Right cardiac atrium (tissue), 5 donors: ENCODE data around the gene CXXC5. TPM values are rescaled to one million over a fixed set of nuclear protein-coding genes. Genes with fewer than 3 reads are reported as not detected.

ENCODE experiments used
- ATAC-seq, 2 donors: fragments of 200-7000 bp; cut with Tn5 transposase; one replicate each; pipeline versions ENCODE4 v1.8.0 to v1.9.1; 2020; ENCODE audit warnings: moderate library complexity in 2 of 2, mild to moderate bottlenecking in 1 of 2
- DNase-seq, 3 donors: peaks; one replicate each; pipeline ENCODE4 v3.0.0-alpha.2; 2020
- H3K27ac ChIP-seq: one replicate; pipeline ENCODE4 v1.5.1; 2013; ENCODE audit warnings: mild to moderate bottlenecking, low read length, control low read depth, moderate library complexity
- H3K27me3 ChIP-seq: one replicate; pipeline ENCODE4 v1.6.1; 2013; ENCODE audit not compliant: control insufficient read depth, insufficient read depth
- H3K4me1 ChIP-seq: one replicate; pipeline ENCODE4 v1.6.1; 2013; ENCODE audit warnings: low read length; ENCODE audit not compliant: control insufficient read depth, insufficient read depth
- H3K4me3 ChIP-seq: one replicate; pipeline ENCODE4 v1.5.1; 2013; ENCODE audit warnings: low read length, control low read depth
- H3K9me3 ChIP-seq: one replicate; pipeline ENCODE4 v1.6.1; 2013; ENCODE audit warnings: low read length; ENCODE audit not compliant: control insufficient read depth
- WGBS: extraction: QIAGEN DNeasy Blood & Tissue Kit; methylation state at CpG from one replicate; pipeline ENCODE4 v1.1.7; 2013; 5-methylcytosine and 5-hydroxymethylcytosine counted together
- intact Hi-C, 4 donors: fragments of 100-400 bp; cut with DNase I; formaldehyde crosslinking; loops; one replicate each; pipeline versions ENCODE4 v1.11.0 to v1.14.0; 2022 to 2023
- polyA plus RNA-seq: library from polyadenylated mRNA; stranded (reverse); fragments of 200-250 nt; gene quantifications from one replicate; pipeline ENCODE4 v1.2.3, GENCODE V29; 2013
- total RNA-seq, 4 donors: library from RNA; stranded (reverse); fragmentation: NEBNext Ultra II Directional; extraction: Animal tissue kit (Norgen Biotek cat#: 25700); gene quantifications; one replicate each; pipeline ENCODE4 v1.2.1, GENCODE V29; 2021
- donor health status: healthy with polysubstance abuse.
- donor health status: DM: no; HTN: yes; CAD: no.
- donor health status: DM: no; HTN: no; CAD: no.
- donor health status: DM: no; HTN: yes; CAD: no; lungs with severe emphysema.
- donor health status: DM: yes; HTN: yes; CAD: no.

CXXC5 gene
- total and polyA plus RNA-seq, 5 donors: 33.9 to 70.5 (median 48.7) TPM

DNA sequence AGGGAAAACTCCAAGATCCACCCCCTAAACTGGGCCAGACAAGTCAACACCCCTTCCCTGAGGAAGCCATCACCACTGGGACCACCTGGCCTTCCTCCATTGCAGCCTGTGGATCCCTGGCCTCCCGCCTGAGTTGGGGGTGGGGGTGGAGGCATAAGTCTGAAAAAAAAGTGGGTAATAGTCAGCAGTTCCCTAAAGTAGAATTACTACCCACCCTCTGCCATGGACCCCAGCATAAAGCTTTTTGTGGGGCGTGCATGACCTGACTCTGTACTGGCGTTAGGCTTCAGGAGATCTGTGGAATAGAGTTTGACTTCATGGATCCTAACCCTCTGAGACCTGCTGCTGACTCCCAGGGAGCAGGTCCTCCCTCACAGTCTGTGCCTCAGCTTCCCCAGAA, 2.0 kb upstream of the CXXC5 start:
- H3K9me3 ChIP-seq: no peaks in the 10 kb centered on the region
- DNase-seq: peak in 1 of 3 donors; percentile 42
- 89% methylated on average over 3 of the region's 3 CpGs for WGBS
- H3K4me1 ChIP-seq: no peaks in the 10 kb centered on the region
- intact Hi-C loops: no loop called here
- no peaks in the 10 kb centered on the region for H3K27me3 ChIP-seq
- no peak overlapping the region for H3K4me3 ChIP-seq
- H3K27ac ChIP-seq: no peak overlapping the region
- no peak for ATAC-seq

DNA sequence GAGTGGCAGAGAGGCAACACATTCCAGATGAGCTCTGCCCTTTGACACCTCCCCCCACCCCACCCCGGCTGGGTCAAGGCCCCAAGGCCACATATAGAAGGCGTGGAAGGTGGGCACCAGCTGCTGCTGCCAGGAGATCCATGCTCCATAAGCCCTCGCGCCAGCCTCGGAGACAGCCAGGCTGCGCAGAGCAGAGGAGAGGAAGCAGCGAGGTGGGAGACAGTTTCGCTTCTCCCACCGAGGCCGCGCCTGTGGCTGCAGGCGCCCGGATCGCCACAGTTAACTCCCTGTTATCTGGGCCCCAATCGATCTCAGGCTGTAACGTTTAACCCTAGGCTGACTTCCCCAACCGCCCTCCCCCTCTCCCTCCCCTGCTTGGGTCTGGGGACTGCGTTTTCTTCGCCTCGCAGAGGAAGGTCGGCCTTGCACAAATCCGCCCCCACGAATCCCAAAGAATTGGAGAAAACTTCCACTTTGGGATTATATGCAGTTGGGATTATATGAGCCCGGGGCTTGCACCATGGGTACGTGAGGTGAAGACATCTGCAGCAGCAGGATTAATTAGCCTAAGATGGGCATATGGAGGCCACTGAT, 1.1 kb upstream of the CXXC5 start:
- Histone ChIP-seq H3K4me1 (peaks cover 4% of the 10 kb centered on the region), H3K9me3 (no peaks in the 10 kb centered on the region), H3K27ac (no peak overlapping the region), H3K27me3 (no peaks in the 10 kb centered on the region), H3K4me3 (no peak overlapping the region)
- ATAC-seq (no peak), DNase-seq (peak in 2 of 3 donors; percentile 67 to 68)
- 25% methylated on average over 25 of the region's 25 CpGs for WGBS
- intact Hi-C loops: no loop called here

DNA sequence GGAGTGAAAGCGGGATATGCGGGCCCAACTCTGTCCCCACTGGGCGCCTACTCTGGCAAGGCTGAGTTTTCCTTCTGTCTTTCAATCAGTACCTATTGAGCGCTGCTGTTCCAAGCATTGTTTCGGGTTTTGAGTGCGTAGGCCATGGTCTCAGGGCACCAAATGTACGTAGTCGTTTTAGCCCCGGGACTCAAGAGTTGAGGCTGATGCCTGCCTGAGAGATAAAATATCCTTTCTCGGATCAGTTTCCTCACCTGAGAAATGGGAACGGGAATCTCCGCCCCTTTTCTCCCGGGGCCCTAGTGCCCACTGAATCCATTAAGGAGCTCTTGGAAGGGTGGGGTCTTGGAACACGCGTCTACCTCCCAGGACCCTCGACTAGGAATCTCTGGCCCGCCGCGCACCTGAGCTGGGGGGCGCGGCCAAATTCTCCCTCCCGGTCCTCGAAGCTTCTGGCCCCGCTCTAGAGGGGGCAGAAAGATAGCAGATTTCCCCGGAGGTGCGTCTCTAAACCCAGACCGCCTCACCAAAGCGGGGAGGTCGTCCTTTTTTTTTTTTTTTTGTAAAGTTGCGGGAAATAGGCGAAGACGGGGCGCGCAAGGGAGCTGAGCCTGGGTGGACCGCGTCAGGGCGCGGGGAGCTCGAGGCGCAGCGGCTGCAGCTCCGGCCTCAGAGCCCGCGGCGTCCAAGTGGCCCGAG, 494 bp upstream of the CXXC5 start:
- Histone ChIP-seq H3K4me1 (peaks cover 4% of the 10 kb centered on the region), H3K27ac (no peak overlapping the region), H3K27me3 (no peaks in the 10 kb centered on the region), H3K9me3 (no peaks in the 10 kb centered on the region), H3K4me3 (peak overlapping the region; percentile 90)
- 17% methylated on average over 46 of the region's 46 CpGs for WGBS
- intact Hi-C loops: no loop called here
- no peak for ATAC-seq
- DNase-seq: peak in 1 of 3 donors; percentile 37

DNA sequence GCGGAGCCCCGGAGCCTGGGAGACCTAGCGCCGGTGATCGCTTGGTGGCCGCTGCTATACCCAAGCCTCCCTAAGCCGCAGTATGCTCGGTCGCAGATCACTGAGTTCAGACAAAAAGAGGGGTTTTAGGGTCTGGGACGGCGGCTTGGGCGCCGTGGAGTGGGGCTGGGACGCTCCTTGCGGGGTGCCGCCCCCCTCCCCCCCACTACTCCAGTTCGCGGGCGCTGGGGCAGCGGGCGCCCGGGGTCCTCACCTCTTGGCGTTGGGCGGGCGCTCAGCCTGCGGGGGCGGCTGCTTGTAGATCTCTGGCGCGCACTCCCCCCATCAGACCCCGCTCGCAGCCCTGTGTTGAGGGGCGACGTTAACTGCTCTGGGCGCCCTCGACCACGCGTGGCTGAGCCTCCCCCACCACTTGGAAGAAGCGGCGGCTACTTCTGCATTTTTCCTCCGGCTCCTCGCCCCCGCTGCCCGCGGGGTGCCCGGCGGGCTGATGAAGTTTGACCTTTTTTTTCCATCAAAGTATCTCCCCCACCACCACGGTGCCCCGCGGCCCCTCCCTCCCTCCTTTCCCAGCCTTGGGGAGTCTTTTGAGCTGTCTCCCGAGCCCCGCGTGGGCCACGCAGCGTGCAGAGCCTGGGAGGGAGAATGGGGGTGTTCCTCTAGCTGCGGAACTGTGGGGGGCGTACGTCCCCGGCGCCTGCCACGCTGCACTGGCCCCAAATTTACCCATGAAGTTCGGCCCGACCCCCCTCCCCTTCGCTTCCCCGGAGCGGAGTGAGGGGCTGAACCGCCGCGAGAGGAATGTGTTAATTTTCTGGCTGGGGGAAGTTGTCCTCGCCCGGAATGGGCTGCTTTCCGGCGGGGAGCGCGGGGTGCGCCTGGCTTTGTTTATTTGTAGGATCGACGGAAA, 1.2 kb downstream of the CXXC5 start:
- ATAC-seq: peak; percentile 0 to 1
- Histone ChIP-seq H3K4me1 (peaks cover 16% of the 10 kb centered on the region), H3K27ac (peak overlapping the region; percentile 92), H3K27me3 (no peaks in the 10 kb centered on the region), H3K4me3 (peak overlapping the region; percentile 90), H3K9me3 (no peaks in the 10 kb centered on the region)
- peak in 2 of 3 donors; percentile 72 to 79 for DNase-seq
- intact Hi-C loops: no loop called here
- WGBS: under 1% methylated on average over 77 of the region's 77 CpGs

DNA sequence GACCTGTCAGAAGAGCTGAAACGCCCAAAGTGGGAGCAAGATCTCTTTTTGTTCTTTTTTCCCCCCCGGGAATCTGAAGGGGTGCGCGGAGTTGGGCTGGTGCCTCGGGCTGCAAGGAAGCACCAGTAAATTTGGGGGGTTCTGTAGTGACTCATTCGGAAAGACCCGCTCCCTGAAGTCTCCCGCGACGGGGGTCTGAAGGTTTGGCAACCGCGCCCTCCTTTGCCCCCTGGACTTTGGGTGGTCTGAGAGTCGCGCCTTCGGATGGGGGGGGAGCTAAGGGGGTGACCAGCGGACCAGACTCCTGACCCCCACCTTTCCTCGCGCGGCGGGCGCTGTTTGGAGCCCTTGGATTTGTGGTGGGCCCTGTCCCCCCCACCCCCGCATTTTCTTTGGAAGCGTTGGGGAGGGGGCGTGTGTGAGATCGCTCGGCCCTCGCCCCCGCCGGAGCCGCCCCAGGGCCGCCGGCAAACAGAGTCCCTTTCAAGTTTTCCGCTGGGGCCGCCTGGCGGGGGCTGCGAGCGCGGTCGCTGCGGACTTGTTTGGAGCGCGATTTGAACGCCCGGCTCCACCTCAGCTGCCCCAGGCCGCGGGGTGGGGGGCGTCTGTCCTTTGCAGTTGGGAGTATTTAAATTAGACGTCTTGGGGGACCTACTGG, 2.0 kb downstream of the CXXC5 start:
- WGBS: under 1% methylated on average over 48 of the region's 48 CpGs
- Histone ChIP-seq H3K27me3 (no peaks in the 10 kb centered on the region), H3K4me1 (peaks cover 21% of the 10 kb centered on the region), H3K4me3 (peak overlapping the region; percentile 90), H3K27ac (peak overlapping the region; percentile 92), H3K9me3 (no peaks in the 10 kb centered on the region)
- DNase-seq (peak in 2 of 3 donors; percentile 75 to 82), ATAC-seq (no peak)
- intact Hi-C loops: loop anchor here in 1 of 4 donors (2.0 kb wide), 1 partner anchor 13 kb away; no protein-coding TSS in a partner anchor

DNA sequence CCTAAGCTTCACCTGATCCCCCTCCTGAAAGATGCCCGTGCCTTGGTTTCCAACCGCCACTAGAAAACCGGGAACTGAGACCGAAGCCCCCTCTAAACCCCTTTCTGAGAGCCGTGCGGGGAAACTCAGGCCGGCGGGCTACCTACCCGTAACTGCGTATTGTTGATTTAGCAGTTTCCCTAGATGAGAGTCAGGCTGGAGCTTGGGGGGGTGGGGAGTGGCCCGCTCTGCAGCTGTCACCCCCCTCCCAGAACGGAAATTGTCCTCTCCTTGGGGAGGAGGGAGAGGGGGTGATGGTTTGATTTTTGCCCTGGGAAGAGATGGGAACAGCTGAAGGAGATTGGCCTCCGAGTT, 2.5 kb downstream of the CXXC5 start:
- ATAC-seq: no peak
- intact Hi-C loops: loop anchor here in 1 of 4 donors (2.0 kb wide), 1 partner anchor 14 kb away; no protein-coding TSS in a partner anchor
- H3K27me3 ChIP-seq: no peaks in the 10 kb centered on the region

DNA sequence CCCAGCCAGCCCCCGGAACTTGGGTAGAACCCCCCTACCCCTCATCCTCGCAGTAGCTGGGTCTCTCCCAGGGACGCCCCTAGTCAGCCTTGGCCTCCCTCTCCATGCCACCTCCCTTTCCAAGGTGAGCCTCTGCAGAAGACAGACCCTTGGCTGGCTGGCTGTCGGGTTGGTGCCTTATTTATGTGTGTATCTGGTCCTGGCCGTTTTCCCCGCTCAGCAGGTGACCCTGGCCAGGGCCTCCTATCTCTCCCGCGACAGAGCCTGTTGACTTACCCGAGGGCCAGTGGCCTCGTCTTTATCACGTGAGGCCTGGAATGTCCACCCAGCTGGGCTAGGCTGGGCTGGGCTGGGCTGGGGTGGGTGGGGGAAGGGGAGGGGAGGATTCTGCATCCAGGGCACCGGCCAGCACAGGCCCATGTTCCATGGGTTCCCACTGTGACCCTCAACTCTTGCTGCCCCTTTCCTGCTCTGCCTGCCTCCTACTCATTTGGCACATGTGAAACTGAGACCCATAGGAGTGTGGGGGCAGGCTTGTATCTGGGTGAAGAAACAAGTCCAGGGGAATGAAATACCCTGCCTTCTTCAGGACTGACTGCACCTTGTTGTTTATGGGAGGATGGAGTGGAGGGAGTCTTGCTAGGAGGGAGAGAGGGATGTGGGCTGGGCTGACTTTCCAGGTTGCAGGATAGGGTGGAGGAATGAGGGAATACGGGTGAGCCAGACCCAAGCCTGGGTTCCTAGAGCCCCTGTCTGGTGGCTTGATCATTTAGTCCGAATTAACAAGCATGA, 3.1 kb downstream of the CXXC5 start:
- Histone ChIP-seq H3K4me1 (peaks cover 29% of the 10 kb centered on the region), H3K4me3 (peak overlapping the region; percentile 90), H3K27ac (peak overlapping the region; percentile 94), H3K27me3 (no peaks in the 10 kb centered on the region), H3K9me3 (no peaks in the 10 kb centered on the region)
- intact Hi-C loops: loop anchor here in 1 of 4 donors (2.0 kb wide), 1 partner anchor 14 kb away; no protein-coding TSS in a partner anchor
- 21% methylated on average over 14 of the region's 14 CpGs for WGBS
- ATAC-seq (peak; percentile 9 to 30), DNase-seq (peak; percentile 47 to 86 (median 82))

More for the DNA sequence above, 2.5 kb downstream of the CXXC5 start:
- Histone ChIP-seq H3K9me3 (no peaks in the 10 kb centered on the region), H3K4me3 (peak overlapping the region; percentile 90), H3K27ac (peak overlapping the region; percentile 92), H3K4me1 (peaks cover 24% of the 10 kb centered on the region)
- 10% methylated on average over 13 of the region's 13 CpGs for WGBS
- DNase-seq: peak in 1 of 3 donors; percentile 58

DNA sequence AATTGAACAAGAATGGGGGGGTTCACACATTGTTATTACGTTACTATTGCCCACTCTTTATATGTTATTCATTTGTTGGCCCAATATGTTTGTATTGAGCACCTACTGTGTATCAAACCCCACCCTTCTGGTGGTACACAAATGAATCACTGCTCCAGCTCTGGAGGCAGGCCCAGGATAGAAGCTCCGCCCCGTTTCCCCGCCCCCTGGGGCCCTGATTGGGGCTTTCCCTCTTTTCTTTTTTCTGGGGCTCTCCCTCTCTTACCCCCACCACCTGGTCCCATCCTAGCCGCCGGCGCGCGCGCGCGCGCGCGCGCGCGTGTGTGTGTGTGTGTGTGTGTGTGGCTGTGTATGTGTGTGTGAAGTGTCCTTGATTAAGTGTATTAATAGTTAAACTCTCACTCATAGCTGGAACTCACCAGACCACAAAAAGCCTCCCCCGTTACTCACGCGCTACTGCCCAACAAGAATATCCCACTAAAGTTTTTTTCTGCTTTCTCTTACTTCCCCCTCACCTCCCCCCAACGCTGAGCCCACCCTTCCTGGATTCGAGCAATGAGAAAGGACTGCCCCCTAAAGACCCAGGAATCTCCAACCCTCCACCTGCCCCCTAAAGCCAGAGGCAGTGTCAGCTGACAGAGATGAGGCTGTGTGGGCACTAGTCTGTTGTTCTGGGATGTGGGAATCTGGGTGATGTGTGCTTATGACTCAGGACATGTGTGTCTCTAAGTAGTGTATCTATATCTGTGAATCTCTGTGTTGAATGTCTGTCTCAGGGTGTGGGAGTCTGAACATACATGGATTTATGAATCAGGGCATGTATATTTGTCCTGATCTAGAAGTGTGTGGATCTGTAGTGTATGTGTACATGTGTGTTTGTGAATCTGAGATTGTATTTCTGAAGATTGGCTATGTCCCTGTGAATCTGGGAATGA, 4.0 kb downstream of the CXXC5 start:
- WGBS: 6% methylated on average over 23 of the region's 23 CpGs
- Histone ChIP-seq H3K4me3 (no peak overlapping the region), H3K27ac (peak overlapping the region; percentile 94)

DNA sequence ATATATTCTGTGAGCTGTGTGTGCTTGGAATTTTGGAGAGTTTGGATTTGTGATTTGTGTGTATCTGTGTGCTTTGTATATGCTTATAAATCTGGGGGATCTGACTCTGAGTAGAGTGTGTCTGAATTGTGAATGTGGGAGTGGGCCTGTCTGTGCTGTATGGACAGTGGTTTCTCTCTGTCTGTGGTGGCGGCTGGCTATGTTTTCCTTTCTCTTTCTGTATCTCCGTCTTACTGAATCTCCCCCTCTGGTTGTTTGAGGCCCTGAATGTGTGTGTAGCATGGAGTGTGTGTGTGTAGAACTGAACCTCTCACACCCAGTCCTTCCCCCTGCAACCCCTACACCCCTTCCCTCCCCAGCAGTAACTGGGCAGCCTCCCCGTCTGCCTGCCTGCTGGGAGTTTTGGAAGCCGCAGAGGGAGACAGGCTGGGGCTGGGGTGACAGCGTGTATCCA, 4.7 kb downstream of the CXXC5 start:
- 24% methylated on average over 5 of the region's 5 CpGs for WGBS
- peaks cover 38% of the 10 kb centered on the region for H3K4me1 ChIP-seq
- H3K9me3 ChIP-seq: no peaks in the 10 kb centered on the region
- no peaks in the 10 kb centered on the region for H3K27me3 ChIP-seq
- H3K27ac ChIP-seq: peak overlapping the region; percentile 94
- intact Hi-C loops: no loop called here
- DNase-seq: no peak
- no peak overlapping the region for H3K4me3 ChIP-seq
- ATAC-seq: no peak

More for the DNA sequence above, 4.0 kb downstream of the CXXC5 start:
- DNase-seq: peak; percentile 76 to 92 (median 91)
- Histone ChIP-seq H3K27me3 (no peaks in the 10 kb centered on the region), H3K9me3 (no peaks in the 10 kb centered on the region), H3K4me1 (peaks cover 34% of the 10 kb centered on the region)
- intact Hi-C loops: loop anchor here in 1 of 4 donors (2.0 kb wide), 1 partner anchor 15 kb away; no protein-coding TSS in a partner anchor
- peak; percentile 10 to 30 for ATAC-seq
